ENCODE measurements around the gene SYT7. TPM values are rescaled to one million over a fixed set of nuclear protein-coding genes. Genes with fewer than 3 reads are reported as not detected.

SYT7 gene
- total and polyA plus RNA-seq, 8 donors = 2.1 to 8.4 (median 6.8) TPM

GRCh38 chr11:61571337-61571736 is 9.5 kb downstream of the SYT7 start:
- TF ChIP-seq CTCF (IDR thresholded peaks at IDR 0.05) = no peak
- Histone ChIP-seq H3K27ac (no peak overlapping the region), H3K36me3 (no peaks in the 10 kb centered on the region), H3K4me3 (no peak overlapping the region), H3K4me1 (no peaks in the 10 kb centered on the region), H3K9me3 (no peaks in the 10 kb centered on the region), H3K27me3 (peaks cover 0 to 59% of the 10 kb centered on the region in 2 donors)
- intact Hi-C loops (cut with DNase I) = no loop called here
- DNase-seq = no peak
- ATAC-seq = no peak

GRCh38 chr11:61569701-61570100 is 11.2 kb downstream of the SYT7 start:
- DNase-seq (no peak), ATAC-seq (no peak)
- H3K36me3 ChIP-seq = no peaks in the 10 kb centered on the region
- H3K4me1 ChIP-seq = no peaks in the 10 kb centered on the region
- no peaks in the 10 kb centered on the region for H3K9me3 ChIP-seq
- peaks cover 0 to 66% of the 10 kb centered on the region in 2 donors for H3K27me3 ChIP-seq
- no peak overlapping the region for H3K4me3 ChIP-seq
- TF ChIP-seq CTCF (IDR thresholded peaks at IDR 0.05) = no peak
- intact Hi-C loops (cut with DNase I) = no loop called here
- no peak overlapping the region for H3K27ac ChIP-seq

GRCh38 chr11:61569018-61569417 is 11.9 kb downstream of the SYT7 start:
- Histone ChIP-seq H3K36me3 (no peaks in the 10 kb centered on the region), H3K9me3 (no peaks in the 10 kb centered on the region), H3K27ac (no peak overlapping the region), H3K4me3 (no peak overlapping the region), H3K27me3 (peaks cover 0 to 68% of the 10 kb centered on the region in 2 donors), H3K4me1 (no peaks in the 10 kb centered on the region)
- no peak for TF ChIP-seq CTCF (IDR thresholded peaks at IDR 0.05)
- ATAC-seq (no peak), DNase-seq (no peak)
- intact Hi-C loops (cut with DNase I) = no loop called here

- peak; percentile 98 for ATAC-seq
- Histone ChIP-seq H3K36me3 (no peaks in the 10 kb centered on the region), H3K27me3 (peaks cover 0 to 69% of the 10 kb centered on the region in 2 donors), H3K4me1 (no peaks in the 10 kb centered on the region), H3K9me3 (no peaks in the 10 kb centered on the region), H3K27ac (no peak overlapping the region), H3K4me3 (no peak overlapping the region)
- peak; percentile 77 to 88 (median 82) for DNase-seq
- TF ChIP-seq CTCF (IDR thresholded peaks at IDR 0.05) = peak; percentile 23 to 24
- intact Hi-C loops (cut with DNase I) = no loop called here
Observed at GRCh38 chr11:61567286-61568061, 13.4 kb downstream of the SYT7 start.

GRCh38 chr11:61564936-61565696 is 15.8 kb downstream of the SYT7 start:
- Histone ChIP-seq H3K27ac (no peak overlapping the region), H3K4me3 (no peak overlapping the region), H3K36me3 (no peaks in the 10 kb centered on the region), H3K27me3 (peaks cover 0 to 60% of the 10 kb centered on the region in 2 donors), H3K9me3 (no peaks in the 10 kb centered on the region), H3K4me1 (no peaks in the 10 kb centered on the region)
- TF ChIP-seq CTCF (IDR thresholded peaks at IDR 0.05) = no peak
- ATAC-seq (no peak), DNase-seq (no peak)
- intact Hi-C loops (cut with DNase I) = no loop called here

All from left lung (tissue), 10 donors.